B cell (primary cell): ENCODE data around the gene GMPR. TPM values are rescaled to one million over a fixed set of nuclear protein-coding genes. Genes with fewer than 3 reads are reported as not detected.

Experiments
- ATAC-seq: fragments of 200-7000 bp; cut with Tn5 transposase; one replicate; pipeline ENCODE4 v1.10.0; 2021; ENCODE audit warnings: low read depth, mild to moderate bottlenecking, moderate number of reproducible peaks, moderate library complexity
- CTCF ChIA-PET: fragments of 350-600 bp; sonication (Branson Sonifier 250); formaldehyde crosslinking; loops from one replicate; lab custom pipeline; 2021; ENCODE audit warnings: antibody characterized with exemption, inconsistent platforms; lab: Charles Lee
- POLR2A ChIA-PET: fragments of 350-600 bp; sonication (Branson Sonifier 250); formaldehyde crosslinking; loops from one replicate; lab custom pipeline; 2021; ENCODE audit warnings: antibody characterized with exemption; lab: Charles Lee
- DNase-seq: peaks from one replicate; pipeline ENCODE4 v3.0.0; 2013
- H2AFZ ChIP-seq: 2 replicates; pipeline ENCODE4 v1.6.1; 2012; ENCODE audit warnings: mild to moderate bottlenecking, low read depth, low read length; ENCODE audit not compliant: insufficient read depth, poor library complexity, severe bottlenecking
- H3K27ac ChIP-seq, 2 donors: 1 replicate in 1 of 2; 2 replicates in 1 of 2; pipeline ENCODE4 v1.5.1; 2012 to 2013; ENCODE audit warnings: low read length in 2 of 2, mild to moderate bottlenecking in 2 of 2, moderate library complexity in 1 of 2
- H3K27me3 ChIP-seq, 4 experiments: fragments of 200-600 bp in 1 of 4; sonication (generic) in 1 of 4; replicated peaks in 1 of 4; 1 replicate in 2 of 4; 2 replicates in 2 of 4; pipeline versions ENCODE4 v1.6.1 to v1.7.0; 2013 to 2016; ENCODE audit warnings: low read length in 3 of 4, mild to moderate bottlenecking in 2 of 4, mixed read lengths in 1 of 4, moderate library complexity in 1 of 4; ENCODE audit not compliant: insufficient read depth in 4 of 4, control insufficient read depth in 3 of 4; ENCODE audit errors: control extremely low read depth in 1 of 4
- H3K36me3 ChIP-seq, 2 experiments: replicated peaks in 1 of 2; 1 replicate in 1 of 2; 2 replicates in 1 of 2; pipeline versions ENCODE4 v1.6.1 to v1.7.1; 2013; ENCODE audit warnings: low read length in 1 of 2; ENCODE audit not compliant: insufficient read depth in 2 of 2, control insufficient read depth in 1 of 2; ENCODE audit errors: control extremely low read depth in 1 of 2, extremely low read depth in 1 of 2
- H3K4me1 ChIP-seq, 2 donors: fragments of 200-600 bp in 1 of 2; sonication (generic) in 1 of 2; 1 replicate in 1 of 2; 2 replicates in 1 of 2; pipeline versions ENCODE4 v1.5.1 to v1.6.1; 2013 to 2017; ENCODE audit warnings: low read length in 2 of 2; ENCODE audit not compliant: control insufficient read depth in 2 of 2, insufficient read depth in 2 of 2
- H3K4me2 ChIP-seq: replicated peaks from 2 replicates; pipeline ENCODE3; 2012; ENCODE audit warnings: mild to moderate bottlenecking, low read depth, low read length; ENCODE audit not compliant: poor library complexity, severe bottlenecking
- H3K4me3 ChIP-seq, 5 experiments: fragments of 200-600 bp in 1 of 5; sonication (generic) in 1 of 5; 1 replicate in 3 of 5; 2 replicates in 2 of 5; pipeline versions ENCODE4 v1.5.1 to v1.7.0; 2011 to 2016; ENCODE audit warnings: low read length in 4 of 5, mild to moderate bottlenecking in 4 of 5, low read depth in 2 of 5, control low read depth in 1 of 5, moderate library complexity in 1 of 5; ENCODE audit not compliant: insufficient read depth in 1 of 5; ENCODE audit errors: control extremely low read depth in 1 of 5, extremely low read depth in 1 of 5
- H3K79me2 ChIP-seq: fragments of 200-600 bp; sonication (generic); one replicate; pipeline ENCODE4 v1.6.0; 2016; ENCODE audit warnings: low read length; ENCODE audit not compliant: control insufficient read depth, insufficient read depth
- H3K9ac ChIP-seq: fragments of 200-600 bp; sonication (generic); 2 replicates; pipeline ENCODE4 v1.6.1; 2017; ENCODE audit warnings: mild to moderate bottlenecking, low read length, moderate library complexity
- H3K9me3 ChIP-seq, 3 donors: one replicate each; pipeline versions ENCODE4 v1.6.1 to v1.7.1; 2013; ENCODE audit warnings: low read length in 2 of 3; ENCODE audit not compliant: control insufficient read depth in 2 of 3, insufficient read depth in 1 of 3; ENCODE audit errors: control extremely low read depth in 1 of 3
- H4K20me1 ChIP-seq: 2 replicates; pipeline ENCODE4 v1.6.0; 2012; ENCODE audit warnings: mild to moderate bottlenecking, low read length; ENCODE audit not compliant: insufficient read depth, control insufficient read depth, poor library complexity, severe bottlenecking
- H3K27ac Mint-ChIP-seq: one replicate; pipeline ENCODE4 v1.8.0; 2021; ENCODE audit warnings: mixed read lengths
- H3K27me3 Mint-ChIP-seq: one replicate; pipeline ENCODE4 v1.8.0; 2021; ENCODE audit warnings: mixed read lengths
- H3K4me1 Mint-ChIP-seq: one replicate; pipeline ENCODE4 v1.8.0; 2021; ENCODE audit warnings: mixed read lengths
- H3K4me3 Mint-ChIP-seq: one replicate; pipeline ENCODE4 v1.8.0; 2021; ENCODE audit warnings: mixed read lengths
- H3K9me3 Mint-ChIP-seq: one replicate; pipeline ENCODE4 v1.8.0; 2022; ENCODE audit warnings: mixed read lengths; ENCODE audit not compliant: insufficient read depth
- CTCF ChIP-seq: fragments of 200-600 bp; IDR thresholded peaks from one replicate; pipeline ENCODE4 v1.8.0; 2022; ENCODE audit warnings: antibody characterized with exemption, mild to moderate bottlenecking
- EZH2 ChIP-seq: IDR thresholded peaks from 2 replicates; pipeline ENCODE4 v1.6.1; 2012; ENCODE audit warnings: borderline replicate concordance, low read depth, mild to moderate bottlenecking, moderate library complexity, low read length; ENCODE audit not compliant: insufficient read depth, poor library complexity, severe bottlenecking
- WGBS: methylation state at CpG from one replicate; pipeline ENCODE4 v1.1.5; 2013; ENCODE audit warnings: missing lambda C conversion rate; ENCODE audit not compliant: insufficient coverage; 5-methylcytosine and 5-hydroxymethylcytosine counted together
- intact Hi-C: fragments of 100-400 bp; cut with micrococcal nuclease; formaldehyde crosslinking; loops from one replicate; pipeline ENCODE4 v1.10.0; 2022
- polyA plus RNA-seq: library from polyadenylated mRNA; depleted of rRNA; stranded (reverse); fragments of >200 nt; gene quantifications from 2 replicates; pipeline ENCODE4 v1.2.3, GENCODE V29; 2012
- total RNA-seq, 2 donors: library from RNA; stranded (reverse); fragments of 120-200 nt in 1 of 2; gene quantifications; 1 replicate in 1 of 2; 2 replicates in 1 of 2; pipeline versions ENCODE4 v1.2.3 to v1.2.4, GENCODE V29; 2013 to 2022

GMPR gene
- total and polyA plus RNA-seq, 2 donors (not counting 1 experiment from before 2014, with no cell fraction given), result 0.82 TPM; not detected in 1

GRCh38 chr6:16264785-16265184, 26.4 kb downstream of the GMPR start:
- TF ChIP-seq CTCF (no peak), EZH2 (no peak)
- H3K27ac Mint-ChIP-seq, result no peak overlapping the region
- no peaks in the 10 kb centered on the region for H3K4me1 Mint-ChIP-seq
- no peaks in the 10 kb centered on the region for H3K4me1 ChIP-seq
- WGBS, result 100% methylated on average over 1 of the region's 2 CpGs
- no peak overlapping the region for H3K4me3 ChIP-seq
- ChIA-PET POLR2A (no interaction called here), CTCF (no interaction called here)
- H3K36me3 ChIP-seq, result no peaks in the 10 kb centered on the region
- H2AFZ ChIP-seq, result no peak overlapping the region
- intact Hi-C loops, result no loop called here
- H3K27ac ChIP-seq, result no peak overlapping the region
- DNase-seq, result no peak
- no peaks in the 10 kb centered on the region for H4K20me1 ChIP-seq
- H3K9ac ChIP-seq, result no peak overlapping the region
- H3K27me3 Mint-ChIP-seq, result peaks cover 9% of the 10 kb centered on the region
- no peak for ATAC-seq
- H3K4me2 ChIP-seq, result no peak overlapping the region
- no peaks in the 10 kb centered on the region for H3K27me3 ChIP-seq
- H3K79me2 ChIP-seq, result no peaks in the 10 kb centered on the region
- H3K9me3 ChIP-seq, result no peaks in the 10 kb centered on the region
- no peak overlapping the region for H3K4me3 Mint-ChIP-seq
- no peaks in the 10 kb centered on the region for H3K9me3 Mint-ChIP-seq

GRCh38 chr6:16265351-16266341, 27.3 kb downstream of the GMPR start:
- no peak for ATAC-seq
- CTCF ChIA-PET, result interaction anchor here (0.6 kb wide), 1 partner anchor 9 kb away, joined by 3 read pairs; no protein-coding TSS in a partner anchor

More at GRCh38 chr6:16265351-16266341, 27.3 kb downstream of the GMPR start:
- Histone ChIP-seq H3K9ac (no peak overlapping the region), H3K36me3 (no peaks in the 10 kb centered on the region), H3K4me3 (no peak overlapping the region), H3K27ac (no peak overlapping the region), H3K4me2 (no peak overlapping the region), H3K79me2 (no peaks in the 10 kb centered on the region), H3K9me3 (no peaks in the 10 kb centered on the region), H3K27me3 (no peaks in the 10 kb centered on the region), H3K4me1 (no peaks in the 10 kb centered on the region), H2AFZ (no peak overlapping the region), H4K20me1 (no peaks in the 10 kb centered on the region)
- DNase-seq, result no peak
- Mint-ChIP-seq H3K27me3 (peaks cover 9% of the 10 kb centered on the region), H3K9me3 (no peaks in the 10 kb centered on the region), H3K4me3 (no peak overlapping the region), H3K27ac (no peak overlapping the region), H3K4me1 (no peaks in the 10 kb centered on the region)
- WGBS, result 96% methylated on average over 30 of the region's 31 CpGs
- no peak for TF ChIP-seq CTCF
- TF ChIP-seq EZH2, result no peak
- POLR2A ChIA-PET, result no interaction called here
- intact Hi-C loops, result no loop called here
